ENCODE measurements around the gene IGF1R.

Gene IGF1R

DNA sequence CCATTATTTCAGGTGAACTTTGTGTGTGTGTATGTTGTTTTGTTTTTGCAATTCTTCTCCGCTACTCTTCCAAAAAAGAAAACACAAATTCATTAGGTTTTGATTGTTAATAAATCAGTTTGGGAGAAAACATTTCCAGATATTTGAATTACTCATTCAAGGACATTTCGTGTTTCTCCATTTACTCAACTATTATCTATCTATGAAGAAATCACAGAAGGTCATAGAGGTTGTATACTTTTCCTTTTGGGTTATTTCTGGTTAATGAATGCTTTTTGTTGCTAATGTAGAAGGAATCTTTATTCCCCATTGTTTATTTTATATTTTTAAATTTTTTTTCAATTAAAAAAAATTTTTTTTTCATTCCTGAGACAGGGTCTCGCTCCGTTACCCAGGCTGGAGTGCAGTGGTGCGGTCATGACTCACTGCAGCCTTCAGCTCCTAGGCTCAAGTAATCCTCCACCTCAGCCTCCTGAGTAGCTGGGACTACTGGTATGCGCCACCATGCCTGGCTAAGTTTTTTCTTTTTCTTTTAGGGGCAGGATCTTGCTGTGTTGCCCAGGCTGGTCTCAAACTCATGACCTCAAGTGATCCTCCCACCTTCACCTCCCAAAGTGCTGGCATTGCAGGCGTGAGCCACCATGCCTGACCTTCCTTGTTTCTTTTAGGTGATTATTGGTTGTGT is 28.4 kb downstream of the IGF1R start:
- DNase-seq: no peak

GRCh38 chr15:98677345-98678059 is 29.2 kb downstream of the IGF1R start:
- DNase-seq: no peak

- DNase-seq: no peak
Measured at GRCh38 chr15:98678484-98678883, 30.1 kb downstream of the IGF1R start.

DNA sequence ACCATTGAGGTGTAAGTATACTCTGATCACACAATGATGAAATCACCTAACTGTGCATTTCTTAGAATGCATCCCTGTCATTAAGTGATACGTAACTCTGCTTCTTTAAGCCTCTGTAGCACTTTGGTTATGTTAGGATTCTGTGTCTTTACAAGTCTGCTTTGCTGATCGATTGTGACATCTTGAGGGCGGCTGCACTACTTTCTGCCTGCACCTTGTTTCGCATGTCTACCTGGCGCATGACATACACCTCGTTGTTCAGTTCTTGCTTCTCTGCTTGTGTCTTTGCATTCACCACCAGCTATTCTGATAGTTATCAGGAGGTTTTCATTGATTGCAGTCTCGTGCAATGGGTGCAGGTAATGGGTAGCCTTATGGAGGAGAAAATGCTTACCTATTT is 32.7 kb downstream of the IGF1R start:
- no peak for DNase-seq

DNA sequence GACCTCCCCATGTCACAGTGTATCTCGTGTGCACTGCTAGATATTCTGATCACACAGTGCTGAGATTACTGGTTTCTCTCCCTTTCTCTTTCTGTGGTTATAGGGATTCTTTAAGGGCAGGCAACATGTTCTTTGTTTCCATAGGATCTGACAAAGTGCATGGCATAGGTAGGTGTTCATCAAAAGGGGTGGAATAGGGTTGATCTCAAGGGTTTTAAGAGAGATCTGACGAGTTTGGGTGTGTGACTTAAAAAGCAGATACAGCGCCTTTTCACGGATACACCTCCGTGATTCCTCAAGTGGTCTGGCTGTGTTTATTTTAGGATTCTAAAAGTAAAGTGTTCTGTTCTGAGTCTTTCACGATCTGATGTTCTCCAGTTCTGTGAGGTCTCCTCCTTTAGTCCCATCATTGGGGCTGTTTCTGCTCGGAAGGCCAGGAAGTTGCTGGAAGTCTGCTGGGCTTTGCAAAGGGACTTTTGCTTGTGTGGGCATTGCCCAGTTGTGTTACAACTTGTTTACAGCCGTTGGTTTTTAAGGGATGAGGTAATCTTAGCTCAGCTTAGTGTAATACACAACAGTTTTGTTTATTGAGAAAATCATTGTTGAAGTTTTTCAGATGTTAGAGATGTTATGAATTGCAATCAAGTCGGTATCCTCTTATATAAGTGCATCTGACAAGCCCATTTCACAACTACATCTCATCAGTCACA is 34.8 kb downstream of the IGF1R start:
- DNase-seq: no peak

DNA sequence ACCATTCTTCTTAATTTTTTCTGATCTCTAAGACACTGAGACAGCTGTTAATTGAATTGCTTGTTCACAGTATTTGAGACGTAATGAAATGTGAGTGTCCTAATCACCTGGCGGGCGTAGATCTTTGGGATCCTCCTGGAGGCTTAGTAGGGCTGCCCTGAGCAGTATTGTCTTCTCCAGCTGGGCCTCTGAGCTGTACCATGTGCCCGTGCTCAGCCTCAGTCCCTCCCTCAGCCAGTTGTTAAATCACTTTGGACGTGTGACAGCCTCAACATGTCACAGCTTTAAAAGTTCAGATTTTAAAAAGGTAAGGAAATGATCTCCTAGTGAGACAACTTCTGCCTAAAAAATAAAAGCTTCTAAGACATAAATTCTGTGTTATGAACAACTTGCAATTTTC is 35.5 kb downstream of the IGF1R start:
- no peak for DNase-seq

DNA sequence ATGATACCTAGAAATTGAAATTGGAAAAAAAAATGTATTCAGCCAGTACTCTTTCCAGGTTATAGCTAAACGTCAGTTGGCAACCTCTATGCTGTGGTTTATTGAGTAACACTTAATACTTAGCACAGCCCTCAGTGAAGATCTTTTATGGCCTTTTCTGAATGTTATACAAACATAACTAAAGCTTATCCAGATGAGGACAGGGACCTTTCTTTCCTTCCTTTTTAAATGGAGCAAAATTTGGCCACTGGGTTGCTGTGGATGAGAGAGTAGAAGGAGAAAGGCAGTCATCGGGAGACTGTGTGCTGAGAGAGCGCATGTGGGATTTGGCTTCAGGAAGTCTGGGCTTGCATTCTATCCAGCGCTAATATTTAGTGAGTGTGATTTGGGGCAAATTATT is 36.1 kb downstream of the IGF1R start:
- no peak for DNase-seq

GRCh38 chr15:98684995-98685525 is 36.7 kb downstream of the IGF1R start:
- DNase-seq: no peak

- no peak for DNase-seq
Measured at GRCh38 chr15:98686983-98687382, 38.6 kb downstream of the IGF1R start.

DNA sequence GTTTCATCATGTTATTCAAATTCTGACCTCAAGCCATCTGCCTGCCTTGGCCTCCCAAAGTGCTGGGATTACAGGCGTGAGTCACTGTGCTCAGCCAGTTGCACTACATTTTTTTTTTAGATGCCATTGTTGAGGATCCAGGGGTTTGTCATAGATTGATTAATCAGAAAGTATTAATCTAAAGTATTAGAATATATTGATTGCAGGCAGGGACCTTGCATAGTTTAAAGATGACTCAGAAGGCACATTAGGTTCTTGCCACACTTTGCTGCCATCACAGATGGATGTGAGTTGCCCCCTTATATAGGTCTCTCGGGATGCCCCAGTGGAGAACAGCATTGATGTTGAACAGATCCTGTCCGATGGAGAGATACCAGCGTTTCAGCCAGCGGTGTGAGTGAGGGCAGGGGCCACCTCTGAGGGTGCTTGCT is 41.1 kb downstream of the IGF1R start:
- no peak for DNase-seq

DNA sequence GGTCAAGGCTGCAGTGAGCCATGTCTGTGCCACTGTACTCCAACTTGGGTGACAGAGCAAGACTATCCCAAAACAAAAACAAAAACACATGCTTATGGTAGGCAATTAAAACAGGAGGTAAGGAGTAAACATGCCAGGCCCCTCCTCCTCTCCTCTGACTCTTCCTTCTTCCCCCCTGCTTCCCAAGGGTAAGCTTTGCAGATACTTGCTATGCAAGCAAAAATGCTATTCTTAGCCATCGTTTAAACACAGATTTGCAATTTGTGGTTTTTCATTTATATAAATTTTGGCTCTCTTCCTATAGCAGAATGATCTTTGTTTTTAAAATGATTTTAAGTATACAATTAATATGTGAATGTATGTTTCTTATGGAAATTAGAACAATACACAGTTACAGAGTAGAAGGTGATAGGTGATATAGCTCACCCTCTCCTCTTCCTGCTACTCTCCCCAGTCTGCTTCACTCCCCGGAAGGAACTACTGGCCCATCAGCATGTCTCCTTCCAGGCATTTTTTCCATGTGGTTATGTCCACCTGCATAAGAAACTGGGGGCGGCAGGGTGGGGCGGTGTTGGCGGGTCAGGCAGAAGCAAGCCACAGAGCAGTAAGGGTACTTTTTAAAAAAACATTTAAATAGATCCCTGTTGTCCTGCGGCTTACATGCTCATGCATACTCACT is 42.1 kb downstream of the IGF1R start:
- DNase-seq: no peak

DNA sequence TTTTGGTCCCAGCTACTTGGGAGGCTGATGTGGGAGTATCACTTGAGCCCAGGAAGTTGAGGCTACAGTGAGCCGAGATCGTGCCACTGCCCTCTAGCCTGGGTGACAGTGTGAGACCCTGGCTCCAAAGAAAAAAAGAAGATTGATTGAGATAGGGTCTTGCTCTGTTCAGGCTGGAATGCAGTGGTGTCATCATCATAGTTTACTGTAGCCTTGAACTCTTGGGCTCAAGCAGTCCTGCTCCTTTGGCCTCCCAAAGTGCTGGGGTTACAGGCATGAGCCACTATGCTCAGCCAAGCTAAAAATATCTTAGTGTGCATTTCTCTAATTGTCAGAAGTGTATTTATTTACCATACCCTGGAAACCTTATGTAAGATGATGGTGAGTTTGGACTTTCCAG is 43.9 kb downstream of the IGF1R start:
- no peak for DNase-seq

DNA sequence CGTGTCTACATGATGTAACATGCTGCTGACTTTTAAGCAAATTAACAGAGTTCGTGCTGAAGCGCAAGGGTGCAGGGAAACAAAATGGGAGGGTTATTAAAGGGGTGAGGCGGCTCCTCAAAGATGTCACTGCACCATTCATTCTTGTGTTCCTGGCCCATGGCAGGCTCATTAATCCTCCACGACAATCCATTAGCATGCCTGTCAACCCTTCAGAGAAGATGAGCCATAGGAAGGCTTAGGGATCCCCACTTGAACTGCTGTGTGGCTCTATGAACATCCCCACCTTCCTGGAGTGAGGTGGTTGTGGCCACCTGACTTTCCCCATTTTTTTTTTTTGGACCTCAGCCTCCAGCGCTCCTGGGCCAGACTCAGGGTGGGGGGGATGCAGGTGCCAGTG is 45.8 kb downstream of the IGF1R start:
- DNase-seq: no peak

- DNase-seq: no peak
Measured at GRCh38 chr15:98698792-98699191, 50.5 kb downstream of the IGF1R start.

DNA sequence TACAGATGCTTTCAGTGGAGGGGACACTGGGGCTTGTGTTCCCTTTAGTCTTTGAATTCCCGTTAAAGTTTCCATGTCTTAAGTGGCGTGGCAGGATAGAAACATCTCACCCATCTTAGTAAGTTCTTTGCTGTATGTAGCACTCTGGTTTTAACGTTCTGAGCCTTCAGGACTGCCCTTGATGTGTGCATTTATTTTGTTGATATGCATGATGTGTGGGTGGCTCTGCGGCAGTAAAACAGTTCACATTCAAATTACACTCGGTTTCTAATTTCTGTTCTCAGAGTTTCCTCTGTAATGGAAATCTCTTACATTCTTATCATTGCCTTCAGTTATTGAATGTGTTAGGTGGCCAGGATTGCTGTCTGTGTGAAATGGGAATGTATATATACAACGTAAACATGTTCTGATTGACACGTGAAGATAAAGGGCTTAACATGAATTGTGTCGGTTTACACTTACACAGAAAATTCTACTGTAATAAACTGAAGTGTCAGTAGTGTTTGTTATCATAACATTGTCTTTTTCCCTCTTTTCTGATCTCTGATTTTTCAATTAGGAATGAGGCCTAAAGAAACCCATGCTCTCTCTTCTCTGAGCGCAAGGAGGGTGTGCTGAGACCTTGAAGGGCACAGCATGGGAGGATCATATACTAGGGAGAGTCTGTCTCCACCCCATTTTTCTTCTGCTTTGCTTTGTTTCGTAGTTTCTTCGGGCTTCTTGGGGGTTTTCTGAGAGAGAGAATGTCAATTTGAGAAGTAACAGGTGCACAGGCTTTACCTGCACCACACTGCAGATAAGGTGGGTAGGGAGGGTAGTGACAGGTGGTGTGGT is 51.5 kb downstream of the IGF1R start:
- no peak for DNase-seq

- DNase-seq: no peak
Measured at GRCh38 chr15:98700519-98700918, 52.2 kb downstream of the IGF1R start.

DNA sequence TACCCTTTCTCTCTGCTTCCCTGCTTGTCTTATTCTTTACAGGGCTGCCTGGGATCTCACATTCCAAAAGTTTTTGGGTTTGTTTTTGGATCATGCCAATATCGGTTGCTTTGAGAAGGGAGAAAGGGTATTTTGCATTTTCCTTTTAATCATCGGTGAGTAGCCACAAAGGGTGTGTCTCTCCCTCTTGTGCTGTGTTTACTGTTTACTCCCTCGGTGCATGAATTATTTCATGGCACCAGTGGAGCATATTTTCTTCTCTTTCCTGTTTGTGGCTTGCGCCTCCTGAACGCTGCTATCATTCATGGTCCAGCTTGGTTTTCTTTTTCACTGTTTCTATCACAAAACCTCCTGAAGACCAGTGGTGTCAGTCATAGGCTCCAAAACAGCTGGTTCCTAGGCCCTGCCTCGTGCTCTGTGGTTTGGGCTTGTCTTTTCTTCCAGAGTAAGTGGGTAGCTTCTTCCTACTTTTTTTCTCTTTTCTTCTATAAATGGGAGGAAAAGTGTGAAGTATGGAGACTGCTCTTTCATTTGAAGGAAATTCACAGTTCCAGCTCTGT is 54.9 kb downstream of the IGF1R start:
- no peak for DNase-seq

- no peak for DNase-seq
Measured at GRCh38 chr15:98705070-98705469, 56.7 kb downstream of the IGF1R start.

GRCh38 chr15:98706387-98706786 is 58.0 kb downstream of the IGF1R start:
- no peak for DNase-seq

- no peak for DNase-seq
Measured at GRCh38 chr15:98706986-98707385, 58.6 kb downstream of the IGF1R start.

DNA sequence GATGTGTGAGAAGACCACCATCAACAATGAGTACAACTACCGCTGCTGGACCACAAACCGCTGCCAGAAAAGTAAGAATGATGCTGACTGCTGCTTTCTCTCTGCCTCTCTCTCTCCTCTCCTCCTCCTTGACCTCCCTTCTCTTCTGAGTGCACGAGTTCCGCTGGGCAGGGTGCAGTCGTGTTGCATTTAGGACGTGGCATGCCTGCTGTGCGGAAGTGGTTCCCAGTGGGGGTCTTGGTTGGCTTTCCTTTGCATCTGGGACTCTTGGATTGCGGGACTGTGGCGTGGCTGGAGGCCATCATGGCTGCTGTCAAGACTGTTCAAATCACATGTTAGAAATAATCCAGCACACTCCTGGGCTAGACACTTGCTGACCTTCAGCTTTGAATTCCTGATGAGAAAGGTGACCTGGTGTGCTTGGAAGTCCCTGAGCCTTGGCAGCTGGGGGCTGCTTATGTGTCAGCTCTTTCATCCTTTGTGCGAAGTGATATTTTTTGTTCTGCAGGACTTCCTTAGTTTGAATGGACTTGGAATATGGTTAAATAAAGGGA is 59.8 kb downstream of the IGF1R start:
- DNase-seq: no peak

DNA sequence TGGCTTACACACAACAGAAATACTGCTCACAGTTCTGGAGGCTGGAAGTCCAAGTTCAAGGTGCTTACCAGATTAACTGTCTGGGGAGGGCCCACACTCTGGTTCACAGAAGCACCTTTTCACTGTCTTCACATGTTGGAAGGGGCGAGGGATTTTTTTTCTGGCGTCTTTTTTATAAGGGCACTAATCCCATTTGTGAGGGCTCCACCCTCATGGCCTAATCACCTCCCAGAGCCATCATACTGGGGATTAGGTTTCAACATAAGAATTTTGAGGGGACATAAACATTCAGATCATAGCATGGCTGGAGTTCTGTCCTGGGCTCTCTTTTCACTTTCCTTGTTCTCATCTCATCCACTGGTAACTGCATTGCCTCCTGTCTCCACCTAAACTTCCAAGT is 63.5 kb downstream of the IGF1R start:
- no peak for DNase-seq

Data from DMS153 (cell line).